Mesenchymal stem cell (in vitro differentiated cells and primary cell): ENCODE data around the gene FAM219A.

Source experiments
- DNase-seq: peaks from one replicate; pipeline ENCODE4 v3.0.0-alpha.2; 2013
- H2AFZ ChIP-seq: one replicate; pipeline ENCODE4 v1.6.1; 2013; ENCODE audit warnings: low read depth, mild to moderate bottlenecking, control low read depth, inconsistent platforms, low read length, moderate library complexity
- H2AK5ac ChIP-seq: 2 replicates; pipeline ENCODE4 v1.6.1; 2013; ENCODE audit warnings: low read length, moderate library complexity, mild to moderate bottlenecking, inconsistent platforms; ENCODE audit not compliant: severe bottlenecking
- H2BK120ac ChIP-seq: one replicate; pipeline ENCODE4 v1.6.1; 2013; ENCODE audit warnings: low read depth, mild to moderate bottlenecking, inconsistent platforms, low read length, moderate library complexity
- H2BK12ac ChIP-seq, 2 experiments: one replicate each; pipeline ENCODE4 v1.6.1; 2013; ENCODE audit warnings: inconsistent platforms in 2 of 2, low read length in 2 of 2, mild to moderate bottlenecking in 2 of 2, moderate library complexity in 2 of 2, control low read depth in 1 of 2
- H2BK15ac ChIP-seq: one replicate; pipeline ENCODE4 v1.6.1; 2013; ENCODE audit warnings: mild to moderate bottlenecking, low read depth, inconsistent platforms; ENCODE audit not compliant: poor library complexity, severe bottlenecking
- H2BK5ac ChIP-seq: 2 replicates; pipeline ENCODE4 v1.6.1; 2013; ENCODE audit warnings: low read depth, mild to moderate bottlenecking, low read length, control low read depth, inconsistent platforms; ENCODE audit not compliant: poor library complexity, severe bottlenecking
- H3K14ac ChIP-seq, 2 experiments: one replicate each; pipeline ENCODE4 v1.6.1; 2013; ENCODE audit warnings: inconsistent platforms in 2 of 2, low read length in 2 of 2, control low read depth in 1 of 2, mild to moderate bottlenecking in 1 of 2, moderate library complexity in 1 of 2
- H3K18ac ChIP-seq, 2 experiments: one replicate each; pipeline ENCODE4 v1.6.1; 2013; ENCODE audit warnings: inconsistent platforms in 2 of 2, low read length in 2 of 2, control low read depth in 1 of 2, low read depth in 1 of 2, mild to moderate bottlenecking in 1 of 2
- H3K23ac ChIP-seq, 2 experiments: one replicate each; pipeline ENCODE4 v1.6.1; 2013; ENCODE audit warnings: inconsistent platforms in 2 of 2, low read length in 2 of 2, mild to moderate bottlenecking in 2 of 2, moderate library complexity in 2 of 2, control low read depth in 1 of 2
- H3K27ac ChIP-seq: 2 replicates; pipeline ENCODE4 v1.5.1; 2013; ENCODE audit warnings: mild to moderate bottlenecking, moderate library complexity, low read length, control low read depth, inconsistent platforms; ENCODE audit not compliant: poor library complexity, severe bottlenecking
- H3K27me3 ChIP-seq, 2 experiments: 2 replicates each; pipeline versions ENCODE4 v1.6.1 to v1.7.0; 2013; ENCODE audit warnings: low read length in 2 of 2, mild to moderate bottlenecking in 2 of 2, moderate library complexity in 2 of 2, control low read depth in 1 of 2, inconsistent platforms in 1 of 2; ENCODE audit not compliant: control insufficient read depth in 1 of 2, insufficient read depth in 1 of 2
- H3K36me3 ChIP-seq, 2 experiments: 2 replicates each; pipeline versions ENCODE4 v1.6.1 to v1.7.0; 2013; ENCODE audit warnings: low read length in 2 of 2, control low read depth in 1 of 2, inconsistent platforms in 1 of 2, low read depth in 1 of 2, mild to moderate bottlenecking in 1 of 2; ENCODE audit not compliant: insufficient read depth in 2 of 2, control insufficient read depth in 1 of 2
- H3K4ac ChIP-seq, 2 experiments: one replicate each; pipeline ENCODE4 v1.6.1; 2013; ENCODE audit warnings: inconsistent platforms in 2 of 2, low read length in 2 of 2, mild to moderate bottlenecking in 2 of 2, moderate library complexity in 2 of 2, control low read depth in 1 of 2, low read depth in 1 of 2
- H3K4me1 ChIP-seq: 2 replicates; pipeline ENCODE4 v1.6.1; 2013; ENCODE audit warnings: low read depth, low read length, control low read depth; ENCODE audit not compliant: control insufficient read depth, insufficient read depth
- H3K4me2 ChIP-seq: 2 replicates; pipeline ENCODE4 v1.6.1; 2013; ENCODE audit warnings: low read length, mild to moderate bottlenecking, inconsistent platforms; ENCODE audit not compliant: poor library complexity, severe bottlenecking
- H3K4me3 ChIP-seq, 2 experiments: 2 replicates each; pipeline versions ENCODE4 v1.5.1 to v1.7.0; 2013; ENCODE audit warnings: low read length in 2 of 2, mild to moderate bottlenecking in 2 of 2, control low read depth in 1 of 2, low read depth in 1 of 2; ENCODE audit not compliant: insufficient read depth in 1 of 2
- H3K79me1 ChIP-seq: replicated peaks from 2 replicates; pipeline ENCODE4 v1.6.1; 2013; ENCODE audit warnings: mild to moderate bottlenecking, control low read depth, low read length, inconsistent platforms; ENCODE audit not compliant: poor library complexity, severe bottlenecking
- H3K9ac ChIP-seq: 2 replicates; pipeline ENCODE4 v1.7.0; 2013; ENCODE audit warnings: mild to moderate bottlenecking, low read length, moderate library complexity
- H3K9me3 ChIP-seq: 2 replicates; pipeline ENCODE4 v1.7.0; 2013; ENCODE audit warnings: mild to moderate bottlenecking, low read length; ENCODE audit not compliant: control insufficient read depth
- H4K8ac ChIP-seq: one replicate; pipeline ENCODE4 v1.6.1; 2013; ENCODE audit warnings: inconsistent platforms, mild to moderate bottlenecking, low read length, moderate library complexity
- H4K91ac ChIP-seq: one replicate; pipeline ENCODE4 v1.6.1; 2013; ENCODE audit warnings: mild to moderate bottlenecking, low read length, inconsistent platforms
- WGBS: methylation state at CpG from one replicate; pipeline ENCODE4 v1.1.7; 2013; ENCODE audit warnings: mixed read lengths; 5-methylcytosine and 5-hydroxymethylcytosine counted together

The FAM219A gene

DNA sequence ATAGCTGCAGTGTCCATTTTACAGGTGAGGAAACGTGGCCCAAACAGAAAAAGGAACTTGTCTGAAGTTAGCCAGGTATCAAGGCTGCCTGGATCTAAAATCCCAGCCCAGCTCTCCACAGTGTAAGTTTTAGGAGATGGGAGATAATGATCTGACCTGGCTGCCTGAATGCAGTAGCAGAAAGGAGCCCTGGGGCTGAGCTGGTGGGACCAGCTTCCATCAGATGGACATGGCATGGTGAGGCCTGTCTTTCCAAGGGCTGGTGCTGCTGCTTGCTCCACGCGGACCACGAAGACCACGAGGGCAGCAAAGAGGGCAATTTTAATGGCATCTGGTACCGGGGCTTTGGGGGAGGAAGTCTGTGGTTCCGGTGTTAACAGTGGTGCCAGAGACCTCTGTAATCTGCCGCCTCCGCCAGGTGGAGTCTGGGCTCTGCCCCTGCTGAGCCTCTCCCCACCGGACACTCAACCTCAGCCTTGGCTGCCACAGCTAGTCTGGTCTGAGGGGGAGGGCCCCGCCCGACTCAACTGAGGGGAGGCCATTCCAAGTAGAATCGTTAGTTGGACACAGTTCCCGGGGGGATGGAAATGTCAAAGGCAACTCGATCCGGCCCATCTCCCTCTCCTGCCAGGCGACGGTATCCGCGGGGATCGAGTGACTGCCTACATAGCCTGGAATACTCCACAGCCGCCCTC lies 82.3 kb downstream of the FAM219A start:
- peak overlapping the region; percentile 60 to 86 for H3K4me3 ChIP-seq
- H3K14ac ChIP-seq, result peak overlapping the region in 1 of 2 experiments; percentile 14
- peaks cover under 1 to 31% of the 10 kb centered on the region in 2 experiments for H3K27me3 ChIP-seq
- peaks cover 28% of the 10 kb centered on the region for H3K4me1 ChIP-seq
- peak; percentile 30 for DNase-seq
- no peak overlapping the region for H2AK5ac ChIP-seq
- H3K4me2 ChIP-seq, result peak overlapping the region; percentile 98
- no peak overlapping the region for H3K27ac ChIP-seq
- no peak overlapping the region for H2BK15ac ChIP-seq
- H4K8ac ChIP-seq, result no peak overlapping the region
- no peaks in the 10 kb centered on the region for H3K79me1 ChIP-seq
- peak overlapping the region; percentile 83 for H3K9ac ChIP-seq
- no peak overlapping the region for H2BK120ac ChIP-seq
- no peak overlapping the region for H4K91ac ChIP-seq
- H3K4ac ChIP-seq, result no peak overlapping the region
- H3K9me3 ChIP-seq, result no peaks in the 10 kb centered on the region
- H3K36me3 ChIP-seq, result peaks cover 0 to 16% of the 10 kb centered on the region in 2 experiments
- H3K18ac ChIP-seq, result no peak overlapping the region
- no peak overlapping the region for H3K23ac ChIP-seq
- no peak overlapping the region for H2BK12ac ChIP-seq
- H2AFZ ChIP-seq, result no peak overlapping the region
- 8% methylated on average over 19 of the region's 22 CpGs for WGBS
- no peak overlapping the region for H2BK5ac ChIP-seq

DNA sequence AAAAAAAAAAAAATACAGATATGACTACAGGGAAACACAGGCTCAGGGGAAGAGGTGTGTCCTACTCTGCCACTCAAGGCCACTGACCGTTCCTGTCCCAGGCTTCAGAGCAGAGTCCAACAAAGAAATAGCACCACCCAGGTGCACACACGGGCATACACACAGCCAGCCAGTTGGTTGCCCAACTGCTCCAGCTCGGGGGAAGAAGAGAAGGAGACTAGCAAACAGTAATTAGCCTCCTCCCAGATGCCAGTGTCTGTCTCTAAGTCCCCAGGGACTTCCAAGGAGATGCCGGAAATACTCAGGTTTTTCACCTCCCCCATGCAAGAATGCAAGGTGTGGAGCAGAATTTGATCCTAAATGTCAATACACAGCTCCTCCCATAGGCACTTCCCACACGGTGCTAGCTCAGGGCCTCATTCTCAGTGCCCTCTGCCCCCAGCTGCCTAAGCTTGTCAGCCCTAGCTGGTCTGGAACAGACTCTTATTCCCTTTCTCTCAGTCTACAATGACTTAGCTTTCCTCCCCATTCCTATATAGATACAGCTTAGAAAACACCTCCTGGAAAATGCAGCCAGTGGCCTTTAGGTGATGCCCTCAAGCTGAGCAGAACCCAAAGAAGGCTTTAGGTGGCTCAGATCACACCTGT lies 83.3 kb downstream of the FAM219A start:
- H3K27ac ChIP-seq, result no peak overlapping the region
- no peak overlapping the region for H3K18ac ChIP-seq
- no peak overlapping the region for H3K9ac ChIP-seq
- H3K9me3 ChIP-seq, result no peaks in the 10 kb centered on the region
- DNase-seq, result no peak
- H3K4ac ChIP-seq, result no peak overlapping the region
- 55% methylated on average over 5 of the region's 5 CpGs for WGBS
- H2BK12ac ChIP-seq, result no peak overlapping the region
- no peaks in the 10 kb centered on the region for H3K79me1 ChIP-seq
- H2BK15ac ChIP-seq, result no peak overlapping the region
- H2BK5ac ChIP-seq, result no peak overlapping the region
- no peak overlapping the region for H2AK5ac ChIP-seq
- no peak overlapping the region for H2BK120ac ChIP-seq
- no peak overlapping the region for H2AFZ ChIP-seq
- H3K14ac ChIP-seq, result no peak overlapping the region
- peaks cover 0 to 39% of the 10 kb centered on the region in 2 experiments for H3K27me3 ChIP-seq
- no peak overlapping the region for H3K23ac ChIP-seq
- no peak overlapping the region for H3K4me3 ChIP-seq
- H4K8ac ChIP-seq, result no peak overlapping the region
- no peak overlapping the region for H4K91ac ChIP-seq
- H3K4me2 ChIP-seq, result no peak overlapping the region
- H3K36me3 ChIP-seq, result peaks cover 0 to 21% of the 10 kb centered on the region in 2 experiments
- peaks cover 18% of the 10 kb centered on the region for H3K4me1 ChIP-seq

DNA sequence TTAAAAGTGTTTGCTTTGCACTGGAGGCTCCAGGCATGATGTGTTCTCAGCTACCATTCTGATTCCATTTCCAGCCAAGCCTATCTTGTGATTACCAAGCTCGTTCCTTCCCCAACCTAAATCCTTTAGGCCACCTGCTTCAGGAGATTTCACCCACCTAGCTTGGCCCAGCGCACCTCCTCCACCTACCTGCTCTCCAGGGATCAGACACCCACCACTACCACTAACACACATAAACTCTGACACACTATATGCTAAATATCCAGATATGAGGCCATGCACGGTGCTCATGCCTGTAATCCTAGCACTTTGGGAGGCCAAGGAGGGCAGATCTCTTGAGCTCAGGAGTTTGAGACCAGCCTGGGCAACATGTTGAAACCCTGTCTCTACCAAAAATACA lies 84.0 kb downstream of the FAM219A start:
- Histone ChIP-seq H3K4me3 (no peak overlapping the region), H3K27ac (no peak overlapping the region), H3K4me2 (no peak overlapping the region), H2BK12ac (no peak overlapping the region), H3K4ac (no peak overlapping the region), H2BK5ac (no peak overlapping the region), H3K18ac (no peak overlapping the region), H3K4me1 (peaks cover 12% of the 10 kb centered on the region), H2AK5ac (no peak overlapping the region), H4K91ac (no peak overlapping the region), H2BK15ac (no peak overlapping the region), H3K9me3 (no peaks in the 10 kb centered on the region), H3K27me3 (peaks cover 0 to 42% of the 10 kb centered on the region in 2 experiments), H2BK120ac (no peak overlapping the region), H3K36me3 (peaks cover 0 to 21% of the 10 kb centered on the region in 2 experiments), H3K79me1 (no peaks in the 10 kb centered on the region), H2AFZ (no peak overlapping the region), H3K23ac (no peak overlapping the region), H3K14ac (no peak overlapping the region), H3K9ac (no peak overlapping the region), H4K8ac (no peak overlapping the region)
- no peak for DNase-seq
- WGBS, result 84% methylated on average over 3 of the region's 3 CpGs

DNA sequence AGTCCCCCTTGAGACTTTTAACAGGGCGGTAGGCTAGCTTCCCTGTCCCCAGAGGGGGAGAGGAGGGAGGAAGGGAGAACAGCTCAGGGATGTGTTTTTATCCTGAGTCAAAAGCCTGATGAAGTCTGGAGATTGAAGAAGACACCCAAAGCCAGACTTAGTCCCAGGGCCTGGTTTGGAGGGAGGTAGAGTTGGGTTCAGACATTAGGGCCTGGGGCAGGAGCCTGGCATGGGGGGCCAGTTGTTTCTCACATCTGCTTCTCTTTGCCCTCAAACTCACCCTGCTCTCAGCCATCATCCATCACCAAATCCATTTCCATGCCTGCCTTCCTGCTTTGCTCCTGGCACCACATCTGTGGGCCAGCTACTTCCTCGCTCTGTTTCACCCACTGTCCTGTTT lies 84.6 kb downstream of the FAM219A start:
- Histone ChIP-seq H3K18ac (no peak overlapping the region), H3K4me1 (peaks cover 12% of the 10 kb centered on the region)
- 98% methylated on average over 2 of the region's 2 CpGs for WGBS

More for the DNA sequence above, 84.6 kb downstream of the FAM219A start:
- Histone ChIP-seq H2BK12ac (no peak overlapping the region), H3K9me3 (no peaks in the 10 kb centered on the region), H3K9ac (no peak overlapping the region), H3K27ac (no peak overlapping the region), H2AK5ac (no peak overlapping the region), H2BK15ac (no peak overlapping the region), H2AFZ (no peak overlapping the region), H3K14ac (no peak overlapping the region), H3K27me3 (peaks cover 0 to 42% of the 10 kb centered on the region in 2 experiments), H3K4me2 (no peak overlapping the region), H3K23ac (no peak overlapping the region), H4K8ac (no peak overlapping the region), H2BK120ac (no peak overlapping the region), H2BK5ac (no peak overlapping the region), H3K79me1 (no peaks in the 10 kb centered on the region), H3K36me3 (peaks cover 0 to 21% of the 10 kb centered on the region in 2 experiments), H4K91ac (no peak overlapping the region), H3K4ac (no peak overlapping the region), H3K4me3 (no peak overlapping the region)
- DNase-seq, result no peak
